ENCODE data around the gene KIAA0825.
"Not testable (repeated sequence)": the region's sequence is repeated elsewhere in the genome, so short reads cannot be mapped to it uniquely, and the experiment has no call there.

Gene KIAA0825

DNA sequence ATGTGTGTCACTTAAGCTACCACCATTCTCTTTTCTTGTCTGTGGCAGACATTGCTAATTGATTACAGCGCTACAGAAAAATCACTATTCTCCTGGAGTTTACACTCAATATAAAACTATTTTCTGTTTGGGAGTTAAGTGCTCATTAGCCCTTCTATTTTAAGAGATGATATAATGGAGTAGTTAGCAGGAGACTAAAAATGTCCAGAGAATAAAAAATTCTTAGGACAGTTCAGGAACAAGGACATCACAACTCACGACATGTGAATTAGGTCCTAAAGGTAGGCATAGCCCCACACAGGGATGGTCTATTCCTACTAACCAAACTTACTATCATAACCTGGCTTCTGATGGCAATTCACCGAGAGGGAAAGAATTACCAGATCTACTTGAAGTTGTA, 258.5 kb downstream of the KIAA0825 start:
- Histone ChIP-seq H3K4me3 (ENCODE audit: low read depth in 1 of 2, low read length in 2 of 2) (no peak overlapping the region), H2AFZ (ENCODE audit: low read depth, low read length) (no peak overlapping the region), H3K27ac (ENCODE audit: low read length) (no peak overlapping the region), H3K9me3 (ENCODE audit: insufficient read depth, low read length, severe bottlenecking) (no peaks in the 10 kb centered on the region), H3K4me2 (ENCODE audit: insufficient read depth, low read length) (no peak overlapping the region), H4K20me1 (ENCODE audit: insufficient read depth, low read length) (no peaks in the 10 kb centered on the region), H3K79me2 (ENCODE audit: insufficient read depth, low read length) (no peaks in the 10 kb centered on the region), H3K27me3 (ENCODE audit: insufficient read depth, low read length, poor library complexity) (no peaks in the 10 kb centered on the region), H3K36me3 (ENCODE audit: insufficient read depth, low read length) (no peaks in the 10 kb centered on the region), H3K9ac (ENCODE audit: low read depth, low read length) (no peak overlapping the region), H3K4me1 (ENCODE audit: insufficient read depth, low read length) (no peaks in the 10 kb centered on the region)
- TF ChIP-seq, protein P1, sequence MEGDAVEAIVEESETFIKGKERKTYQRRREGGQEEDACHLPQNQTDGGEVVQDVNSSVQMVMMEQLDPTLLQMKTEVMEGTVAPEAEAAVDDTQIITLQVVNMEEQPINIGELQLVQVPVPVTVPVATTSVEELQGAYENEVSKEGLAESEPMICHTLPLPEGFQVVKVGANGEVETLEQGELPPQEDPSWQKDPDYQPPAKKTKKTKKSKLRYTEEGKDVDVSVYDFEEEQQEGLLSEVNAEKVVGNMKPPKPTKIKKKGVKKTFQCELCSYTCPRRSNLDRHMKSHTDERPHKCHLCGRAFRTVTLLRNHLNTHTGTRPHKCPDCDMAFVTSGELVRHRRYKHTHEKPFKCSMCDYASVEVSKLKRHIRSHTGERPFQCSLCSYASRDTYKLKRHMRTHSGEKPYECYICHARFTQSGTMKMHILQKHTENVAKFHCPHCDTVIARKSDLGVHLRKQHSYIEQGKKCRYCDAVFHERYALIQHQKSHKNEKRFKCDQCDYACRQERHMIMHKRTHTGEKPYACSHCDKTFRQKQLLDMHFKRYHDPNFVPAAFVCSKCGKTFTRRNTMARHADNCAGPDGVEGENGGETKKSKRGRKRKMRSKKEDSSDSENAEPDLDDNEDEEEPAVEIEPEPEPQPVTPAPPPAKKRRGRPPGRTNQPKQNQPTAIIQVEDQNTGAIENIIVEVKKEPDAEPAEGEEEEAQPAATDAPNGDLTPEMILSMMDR (IDR thresholded peaks at IDR 0.05; ENCODE audit: borderline replicate concordance, extremely low read depth, low read length, poor library complexity, severe bottlenecking): no peak
- TF ChIP-seq EZH2 (IDR thresholded peaks at IDR 0.05; ENCODE audit: borderline replicate concordance, low read depth, low read length, severe bottlenecking): no peak
- no peak for ATAC-seq (ENCODE audit: insufficient read depth, low read depth)
- no peak for DNase-seq

GRCh38 chr5:94355811-94356210, 262.6 kb downstream of the KIAA0825 start:
- no peaks in the 10 kb centered on the region for H3K79me2 ChIP-seq (ENCODE audit: insufficient read depth, low read length)
- no peaks in the 10 kb centered on the region for H3K9me3 ChIP-seq (ENCODE audit: insufficient read depth, low read length, severe bottlenecking)
- no peak overlapping the region for H2AFZ ChIP-seq (ENCODE audit: low read depth, low read length)
- no peak overlapping the region for H3K9ac ChIP-seq (ENCODE audit: low read depth, low read length)
- no peaks in the 10 kb centered on the region for H3K36me3 ChIP-seq (ENCODE audit: insufficient read depth, low read length)
- H3K4me3 ChIP-seq (ENCODE audit: low read depth in 1 of 2, low read length in 2 of 2): no peak overlapping the region
- H4K20me1 ChIP-seq (ENCODE audit: insufficient read depth, low read length): no peaks in the 10 kb centered on the region
- TF ChIP-seq EZH2 (IDR thresholded peaks at IDR 0.05; ENCODE audit: borderline replicate concordance, low read depth, low read length, severe bottlenecking): no peak
- TF ChIP-seq, protein P1 (IDR thresholded peaks at IDR 0.05; ENCODE audit: borderline replicate concordance, extremely low read depth, low read length, poor library complexity, severe bottlenecking): no peak
- ATAC-seq (ENCODE audit: insufficient read depth, low read depth) (no peak), DNase-seq (no peak)
- H3K27ac ChIP-seq (ENCODE audit: low read length): no peak overlapping the region
- H3K27me3 ChIP-seq (ENCODE audit: insufficient read depth, low read length, poor library complexity): no peaks in the 10 kb centered on the region
- H3K4me2 ChIP-seq (ENCODE audit: insufficient read depth, low read length): no peak overlapping the region
- no peaks in the 10 kb centered on the region for H3K4me1 ChIP-seq (ENCODE audit: insufficient read depth, low read length)

GRCh38 chr5:94354837-94355485, 263.4 kb downstream of the KIAA0825 start:
- not testable (repeated sequence) for H3K79me2 ChIP-seq (ENCODE audit: insufficient read depth, low read length); H3K4me1 ChIP-seq (ENCODE audit: insufficient read depth, low read length); H3K9ac ChIP-seq (ENCODE audit: low read depth, low read length)

DNA sequence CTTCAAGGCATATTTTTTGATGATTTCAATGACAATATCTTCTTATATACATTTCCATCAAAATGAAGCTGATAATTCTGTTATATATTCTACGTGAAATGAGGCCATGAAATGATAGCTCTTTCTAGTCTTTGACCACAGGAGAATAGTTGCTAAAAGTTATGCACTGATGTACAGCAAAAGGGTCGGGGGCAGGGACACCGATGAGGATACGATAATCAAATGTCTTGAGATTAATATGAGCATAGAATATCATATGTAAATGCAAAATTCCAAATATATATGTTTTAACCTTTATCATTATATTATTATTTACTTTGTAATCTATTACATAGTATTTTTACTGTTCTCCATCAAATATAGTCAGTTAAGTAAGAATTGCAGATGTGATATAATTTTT, 264.8 kb downstream of the KIAA0825 start:
- no peaks in the 10 kb centered on the region for H3K4me1 ChIP-seq (ENCODE audit: insufficient read depth, low read length)
- H3K4me3 ChIP-seq (ENCODE audit: low read depth in 1 of 2, low read length in 2 of 2): no peak overlapping the region
- no peak overlapping the region for H3K4me2 ChIP-seq (ENCODE audit: insufficient read depth, low read length)
- ATAC-seq (ENCODE audit: insufficient read depth, low read depth) (no peak), DNase-seq (no peak)
- no peak overlapping the region for H3K9ac ChIP-seq (ENCODE audit: low read depth, low read length)
- H3K36me3 ChIP-seq (ENCODE audit: insufficient read depth, low read length): no peaks in the 10 kb centered on the region
- H3K9me3 ChIP-seq (ENCODE audit: insufficient read depth, low read length, severe bottlenecking): no peaks in the 10 kb centered on the region
- no peak for TF ChIP-seq EZH2 (IDR thresholded peaks at IDR 0.05; ENCODE audit: borderline replicate concordance, low read depth, low read length, severe bottlenecking)
- TF ChIP-seq, protein P1 (IDR thresholded peaks at IDR 0.05; ENCODE audit: borderline replicate concordance, extremely low read depth, low read length, poor library complexity, severe bottlenecking): no peak
- no peak overlapping the region for H3K27ac ChIP-seq (ENCODE audit: low read length)
- H2AFZ ChIP-seq (ENCODE audit: low read depth, low read length): no peak overlapping the region
- H3K27me3 ChIP-seq (ENCODE audit: insufficient read depth, low read length, poor library complexity): no peaks in the 10 kb centered on the region
- no peaks in the 10 kb centered on the region for H4K20me1 ChIP-seq (ENCODE audit: insufficient read depth, low read length)
- H3K79me2 ChIP-seq (ENCODE audit: insufficient read depth, low read length): no peaks in the 10 kb centered on the region

More at GRCh38 chr5:94354837-94355485, 263.4 kb downstream of the KIAA0825 start:
- H3K27ac ChIP-seq (ENCODE audit: low read length); H3K36me3 ChIP-seq (ENCODE audit: insufficient read depth, low read length); H3K4me3 ChIP-seq (ENCODE audit: low read depth in 1 of 2, low read length in 2 of 2); H4K20me1 ChIP-seq (ENCODE audit: insufficient read depth, low read length); ATAC-seq (ENCODE audit: insufficient read depth, low read depth); H2AFZ ChIP-seq (ENCODE audit: low read depth, low read length); H3K4me2 ChIP-seq (ENCODE audit: insufficient read depth, low read length); DNase-seq; H3K27me3 ChIP-seq (ENCODE audit: insufficient read depth, low read length, poor library complexity); H3K9me3 ChIP-seq (ENCODE audit: insufficient read depth, low read length, severe bottlenecking): not testable (repeated sequence)
